Transverse colon (tissue), 4 donors: ENCODE data around the gene HBE1. TPM values are rescaled to one million over a fixed set of nuclear protein-coding genes. Genes with fewer than 3 reads are reported as not detected.

ENCODE experiments used
- DNase-seq: peaks from one replicate; pipeline ENCODE4 v3.0.0-alpha.2; 2019
- H3K27ac ChIP-seq, 4 donors: fragments of 200-600 bp; sonication (generic); 2 replicates each; pipeline ENCODE4 v1.5.1; 2016 to 2018; ENCODE audit warnings: inconsistent platforms in 4 of 4
- H3K27me3 ChIP-seq: fragments of 200-600 bp; sonication (generic); 2 replicates; pipeline ENCODE4 v1.5.1; 2017; ENCODE audit warnings: inconsistent platforms
- H3K36me3 ChIP-seq, 4 donors: fragments of 200-600 bp; sonication (generic); 2 replicates each; pipeline ENCODE4 v1.5.1; 2017 to 2019; ENCODE audit warnings: inconsistent platforms in 4 of 4
- H3K4me1 ChIP-seq, 4 donors: fragments of 200-600 bp; sonication (generic); 2 replicates each; pipeline ENCODE4 v1.5.1; 2017 to 2020; ENCODE audit warnings: inconsistent platforms in 4 of 4
- H3K4me3 ChIP-seq, 4 donors: fragments of 200-600 bp; sonication (generic); 1 replicate in 1 of 4; 2 replicates in 3 of 4; pipeline versions ENCODE4 v1.5.1 to v1.6.1; 2017 to 2019; ENCODE audit warnings: inconsistent platforms in 4 of 4
- H3K9me3 ChIP-seq, 2 donors: fragments of 200-600 bp; sonication (generic); 2 replicates each; pipeline ENCODE4 v1.5.1; 2017 to 2019; ENCODE audit warnings: inconsistent platforms in 2 of 2
- CTCF ChIP-seq, 5 experiments: fragments of 200-600 bp in 3 of 5; fragments of 450-650 bp in 2 of 5; sonication (generic) in 3 of 5; IDR thresholded peaks; 1 replicate in 2 of 5; 2 replicates in 3 of 5; pipeline ENCODE4 v1.5.1; 2016 to 2017; ENCODE audit warnings: antibody characterized with exemption in 5 of 5, inconsistent platforms in 3 of 5, mild to moderate bottlenecking in 2 of 5, moderate library complexity in 1 of 5
- EP300 ChIP-seq: sonication (generic); formaldehyde crosslinking; IDR thresholded peaks from one replicate; pipeline ENCODE4 v1.6.1; 2017; ENCODE audit warnings: antibody characterized with exemption, low read depth
- POLR2A ChIP-seq: fragments of 450-650 bp; IDR thresholded peaks from one replicate; pipeline ENCODE4 v1.6.1; 2016; ENCODE audit warnings: antibody characterized with exemption, mild to moderate bottlenecking, moderate library complexity
- POLR2AphosphoS5 ChIP-seq, 3 donors: sonication (generic); formaldehyde crosslinking; IDR thresholded peaks; one replicate each; pipeline ENCODE4 v1.6.1; 2016; ENCODE audit warnings: antibody characterized with exemption in 3 of 3
- WGBS, 2 donors: methylation state at CpG; one replicate each; pipeline ENCODE4 v1.1.5; 2018; ENCODE audit warnings: low coverage in 1 of 2; 5-methylcytosine and 5-hydroxymethylcytosine counted together
- in situ Hi-C, 4 donors: fragments of 200-750 bp; cut with MboI; loops; one replicate each; pipeline versions ENCODE4 v1.15.0 to v1.15.1; 2017; ENCODE audit warnings: low sequenced_read_pairs in 3 of 4, low pct_ligation_motif_present in 1 of 4, low pct_unique_long_range_greater_than_20kb in 1 of 4
- intact Hi-C: fragments of 100-400 bp; cut with DNase I; formaldehyde crosslinking; loops from one replicate; pipeline ENCODE4 v1.15.1; 2023; ENCODE audit warnings: low total_unique reads
- total RNA-seq, 4 donors: library from RNA; depleted of rRNA; stranded (reverse); fragments of >200 nt; gene quantifications; one replicate each; pipeline ENCODE4 v1.1.0, GENCODE V29; 2016

Gene HBE1
- total RNA-seq, 4 donors from 2014 or later = not detected

GRCh38 chr11:5245155-5245554 lies 24.6 kb downstream of the HBE1 start:
- Histone ChIP-seq H3K9me3 (no peaks in the 10 kb centered on the region), H3K27me3 (no peaks in the 10 kb centered on the region), H3K4me1 (no peaks in the 10 kb centered on the region), H3K4me3 (no peak overlapping the region), H3K36me3 (no peaks in the 10 kb centered on the region), H3K27ac (no peak overlapping the region)
- TF ChIP-seq POLR2AphosphoS5 (IDR thresholded peaks at IDR 0.05) = no peak
- no peak for TF ChIP-seq CTCF (IDR thresholded peaks at IDR 0.05)
- TF ChIP-seq EP300 = no peak
- TF ChIP-seq POLR2A = no peak
- 76 to 88% methylated on average over 2 of the region's 2 CpGs for WGBS, 2 donors
- in situ Hi-C loops = no loop called here
- intact Hi-C loops = no loop called here
- DNase-seq = no peak

DNA sequence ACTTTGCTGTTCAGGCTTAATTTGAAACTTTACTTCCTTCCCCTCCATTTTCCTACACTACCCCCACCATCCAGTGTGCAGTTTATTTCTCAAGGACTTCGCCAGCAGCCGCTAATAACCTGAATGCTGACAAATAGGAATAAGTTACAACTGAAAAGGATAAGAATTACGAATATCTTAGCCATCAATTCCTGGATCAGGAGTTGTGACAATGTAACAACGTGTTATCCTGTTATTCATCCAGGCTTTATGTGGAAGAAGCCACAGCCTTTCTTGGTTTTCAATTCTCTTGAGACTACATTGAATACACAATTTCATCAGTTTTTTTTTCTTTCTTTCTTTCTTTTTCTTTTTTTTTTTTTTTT lies 25.9 kb downstream of the HBE1 start:
- no peak overlapping the region for H3K4me3 ChIP-seq
- no peaks in the 10 kb centered on the region for H3K9me3 ChIP-seq
- intact Hi-C loops (no loop called here), in situ Hi-C loops (no loop called here)
- no peaks in the 10 kb centered on the region for H3K4me1 ChIP-seq
- H3K27me3 ChIP-seq = no peaks in the 10 kb centered on the region
- no peaks in the 10 kb centered on the region for H3K36me3 ChIP-seq
- WGBS, 2 donors = 70 to 78% methylated on average over 2 to 4 of the region's 4 CpGs
- TF ChIP-seq POLR2AphosphoS5 (IDR thresholded peaks at IDR 0.05) = no peak
- TF ChIP-seq CTCF (IDR thresholded peaks at IDR 0.05) = no peak
- TF ChIP-seq EP300 = no peak
- no peak for TF ChIP-seq POLR2A
- DNase-seq = no peak
- H3K27ac ChIP-seq = no peak overlapping the region

DNA sequence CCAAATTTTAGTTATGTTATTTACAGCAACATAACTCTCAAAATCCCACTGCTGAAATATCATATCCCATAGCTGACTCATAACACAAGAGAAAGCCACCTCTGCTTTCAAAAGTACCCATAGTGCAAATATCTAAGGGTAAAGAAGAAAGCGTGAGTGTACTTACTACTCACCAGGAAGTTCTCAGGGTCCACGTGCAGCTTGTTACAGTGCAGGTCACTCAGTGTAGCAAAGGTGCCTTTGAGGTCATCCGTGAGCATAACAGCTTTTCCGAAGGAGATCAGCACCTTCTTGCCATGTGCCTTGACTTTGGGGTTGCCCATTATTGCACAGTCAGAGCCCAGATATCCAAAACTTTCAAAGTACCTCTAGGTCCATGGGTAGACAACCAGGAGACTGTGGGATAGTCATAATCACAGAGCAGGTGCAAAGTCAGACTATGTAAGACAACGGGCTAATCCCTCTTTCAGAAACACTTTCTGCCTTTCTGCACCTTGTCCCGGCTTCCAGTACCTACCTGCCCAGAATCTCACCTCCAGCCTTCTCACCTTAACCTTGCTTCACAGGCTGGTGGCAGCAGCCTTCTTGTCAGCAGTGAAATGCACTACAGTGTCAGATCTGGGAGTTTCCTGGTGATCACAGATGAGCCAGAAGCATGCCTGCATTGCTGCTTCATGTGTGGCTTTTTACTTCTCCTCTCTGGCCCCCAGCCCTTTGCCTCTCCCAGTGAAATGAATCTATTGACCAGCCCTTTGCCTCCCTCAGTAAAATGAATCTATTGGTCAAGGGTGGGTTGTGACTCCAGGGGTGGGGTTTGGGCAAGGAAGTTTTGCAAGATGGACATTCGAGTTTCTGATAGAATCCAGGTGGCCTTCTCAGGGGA lies 26.6 kb downstream of the HBE1 start:
- H3K9me3 ChIP-seq = no peaks in the 10 kb centered on the region
- H3K4me3 ChIP-seq = no peak overlapping the region
- DNase-seq = no peak
- WGBS, 2 donors = 63 to 67% methylated on average over 2 to 7 of the region's 7 CpGs
- no peaks in the 10 kb centered on the region for H3K36me3 ChIP-seq
- no peaks in the 10 kb centered on the region for H3K4me1 ChIP-seq
- intact Hi-C loops = no loop called here
- in situ Hi-C loops = no loop called here
- no peak for TF ChIP-seq EP300
- no peak overlapping the region for H3K27ac ChIP-seq
- H3K27me3 ChIP-seq = no peaks in the 10 kb centered on the region

DNA sequence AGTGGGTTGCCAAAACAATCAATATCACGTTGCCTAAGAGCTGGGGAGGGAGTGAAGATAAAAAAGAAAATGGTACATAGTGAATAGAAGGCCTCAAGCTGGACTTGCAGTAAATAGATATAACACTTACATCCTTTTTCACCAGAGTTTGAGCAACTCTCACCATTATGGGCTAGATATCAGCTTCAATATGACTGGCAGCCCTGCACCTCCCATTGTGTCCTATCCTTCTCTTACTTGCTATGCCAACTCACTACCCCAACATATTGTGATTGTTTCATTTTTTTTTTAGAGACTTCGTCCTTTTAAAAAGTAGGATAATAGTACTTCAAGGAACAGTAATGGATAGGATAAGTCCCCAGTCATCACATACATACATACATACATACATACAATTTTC lies 27.5 kb downstream of the HBE1 start:
- Histone ChIP-seq H3K4me1 (no peaks in the 10 kb centered on the region), H3K4me3 (no peak overlapping the region), H3K27me3 (no peaks in the 10 kb centered on the region), H3K36me3 (no peaks in the 10 kb centered on the region), H3K27ac (no peak overlapping the region), H3K9me3 (no peaks in the 10 kb centered on the region)
- in situ Hi-C loops = no loop called here
- 53 to 62% methylated on average over 2 of the region's 2 CpGs for WGBS, 2 donors
- no peak for TF ChIP-seq POLR2AphosphoS5 (IDR thresholded peaks at IDR 0.05)
- TF ChIP-seq EP300 = no peak
- TF ChIP-seq POLR2A = no peak
- TF ChIP-seq CTCF (IDR thresholded peaks at IDR 0.05) = no peak
- DNase-seq = no peak
- intact Hi-C loops = no loop called here
